Naive thymus-derived CD4-positive, alpha-beta T cell (primary cell): ENCODE measurements around the gene PLEKHH2. TPM values are rescaled to one million over a fixed set of nuclear protein-coding genes. Genes with fewer than 3 reads are reported as not detected.
"Not testable (repeated sequence)": the region's sequence is repeated elsewhere in the genome, so short reads cannot be mapped to it uniquely, and the experiment has no call there.

ENCODE experiments used
- ATAC-seq: fragments of 150-1000 bp; cut with Tn5 transposase; 2 replicates; pipeline ENCODE4 v1.10.0; 2021; ENCODE audit warnings: mild to moderate bottlenecking, moderate library complexity
- CTCF ChIA-PET: fragments of 350-600 bp; sonication (Branson Sonifier 250); formaldehyde crosslinking; loops from one replicate; lab custom pipeline; 2021; ENCODE audit warnings: antibody characterized with exemption; lab: Charles Lee
- POLR2A ChIA-PET: fragments of 350-600 bp; sonication (Branson Sonifier 250); formaldehyde crosslinking; loops from one replicate; lab custom pipeline; 2021; ENCODE audit warnings: antibody characterized with exemption, inconsistent platforms; lab: Charles Lee
- DNase-seq, 9 donors: peaks; one replicate each; pipeline versions ENCODE4 v3.0.0 to v3.0.0-alpha.2; 2020 to 2022; ENCODE audit warnings: mixed read lengths in 1 of 9
- H3K27ac ChIP-seq: one replicate; pipeline ENCODE4 v1.7.0; 2013; ENCODE audit warnings: mild to moderate bottlenecking, low read depth, low read length, moderate library complexity
- H3K27me3 ChIP-seq, 2 donors: one replicate each; pipeline ENCODE4 v1.7.0; 2013; ENCODE audit warnings: low read length in 2 of 2, mild to moderate bottlenecking in 2 of 2, moderate library complexity in 2 of 2; ENCODE audit not compliant: control insufficient read depth in 2 of 2, insufficient read depth in 2 of 2
- H3K36me3 ChIP-seq, 3 experiments: 1 replicate in 2 of 3; 2 replicates in 1 of 3; pipeline ENCODE4 v1.7.0; 2013; ENCODE audit warnings: low read length in 3 of 3, mild to moderate bottlenecking in 3 of 3, moderate library complexity in 1 of 3; ENCODE audit not compliant: insufficient read depth in 3 of 3, control insufficient read depth in 2 of 3
- H3K4me1 ChIP-seq, 2 donors: one replicate each; pipeline ENCODE4 v1.7.0; 2013; ENCODE audit warnings: low read length in 2 of 2, mild to moderate bottlenecking in 2 of 2, moderate library complexity in 1 of 2; ENCODE audit not compliant: control insufficient read depth in 2 of 2, insufficient read depth in 2 of 2
- H3K4me3 ChIP-seq: 2 replicates; pipeline ENCODE4 v1.7.0; 2013; ENCODE audit warnings: mild to moderate bottlenecking, low read length
- H3K9me3 ChIP-seq, 3 experiments: 1 replicate in 2 of 3; 2 replicates in 1 of 3; pipeline ENCODE4 v1.7.0; 2013; ENCODE audit warnings: low read length in 3 of 3; ENCODE audit not compliant: control insufficient read depth in 2 of 3
- H3K27ac Mint-ChIP-seq, 9 donors: one replicate each; pipeline ENCODE4 v1.8.0; 2020 to 2022; ENCODE audit warnings: mixed read lengths in 9 of 9, mild to moderate bottlenecking in 8 of 9, moderate library complexity in 5 of 9, inconsistent platforms in 2 of 9
- H3K27me3 Mint-ChIP-seq, 5 donors: one replicate each; pipeline ENCODE4 v1.8.0; 2021 to 2022; ENCODE audit warnings: mixed read lengths in 5 of 5, mild to moderate bottlenecking in 1 of 5
- H3K36me3 Mint-ChIP-seq, 5 donors: one replicate each; pipeline ENCODE4 v1.8.0; 2020 to 2022; ENCODE audit warnings: mixed read lengths in 5 of 5, mild to moderate bottlenecking in 3 of 5, inconsistent platforms in 1 of 5
- H3K4me1 Mint-ChIP-seq, 7 donors: one replicate each; pipeline ENCODE4 v1.8.0; 2020 to 2022; ENCODE audit warnings: mixed read lengths in 7 of 7, mild to moderate bottlenecking in 3 of 7, inconsistent platforms in 1 of 7
- H3K4me3 Mint-ChIP-seq, 10 donors: one replicate each; pipeline ENCODE4 v1.8.0; 2020 to 2022; ENCODE audit warnings: mild to moderate bottlenecking in 10 of 10, mixed read lengths in 10 of 10, moderate library complexity in 6 of 10, inconsistent platforms in 2 of 10
- H3K9me3 Mint-ChIP-seq, 11 donors: one replicate each; pipeline ENCODE4 v1.8.0; 2020 to 2022; ENCODE audit warnings: mixed read lengths in 11 of 11, mild to moderate bottlenecking in 4 of 11, inconsistent platforms in 1 of 11, moderate library complexity in 1 of 11
- intact Hi-C, 2 donors: fragments of 100-400 bp; cut with micrococcal nuclease; formaldehyde crosslinking; loops; one replicate each; pipeline ENCODE4 v1.15.1; 2023
- polyA plus RNA-seq, 2 donors: library from polyadenylated mRNA; unstranded; fragments of 300-500 nt; fragmentation: Illumina TruSeq; gene quantifications; one replicate each; pipeline ENCODE4 v1.2.3, GENCODE V29; 2021
- total RNA-seq, 6 experiments: library from RNA in 5 of 6; stranded (reverse) in 5 of 6; gene quantifications; 1 replicate in 5 of 6; 2 replicates in 1 of 6; pipeline ENCODE4 v1.2.3 and lab custom pipeline; 2021 to 2026

PLEKHH2 gene
- total and polyA plus RNA-seq, 7 experiments from 2014 or later: 0.02 to 2.8 (median 1.9) TPM; not detected in 1

DNA sequence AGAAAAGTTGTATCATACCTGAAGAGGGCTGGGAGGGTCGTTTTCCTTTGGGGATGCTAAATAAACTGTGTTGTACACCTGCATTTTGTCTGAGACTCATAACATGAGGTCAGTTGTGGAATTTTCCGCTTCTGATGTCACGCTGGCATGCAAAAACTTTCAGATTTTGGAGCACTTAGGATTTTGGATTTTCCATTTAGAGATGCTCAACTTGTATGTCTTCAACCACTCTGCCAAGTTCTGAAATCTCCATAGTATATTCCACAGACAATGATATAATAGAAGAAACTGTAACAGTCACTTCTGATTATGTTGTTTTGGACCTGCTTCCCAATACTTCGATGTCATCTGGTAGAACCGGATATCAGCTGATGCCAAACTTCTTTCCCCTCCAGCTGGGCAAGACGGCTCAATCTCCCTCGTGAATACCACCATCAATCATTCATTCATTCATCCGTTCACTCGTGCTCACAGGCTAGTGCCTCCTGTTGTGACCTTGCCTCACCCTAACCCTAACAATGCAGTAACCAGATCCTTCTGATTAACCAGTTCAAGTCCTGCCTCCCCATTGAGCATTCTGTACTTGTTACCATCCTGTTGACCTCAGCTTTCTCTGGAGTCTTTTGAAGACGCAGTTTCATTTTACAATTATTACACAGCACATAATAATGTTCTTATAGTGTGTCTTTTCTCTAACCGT is 5.3 kb upstream of the PLEKHH2 start:
- H3K4me3 ChIP-seq: no peak overlapping the region
- peaks cover 0 to 3% of the 10 kb centered on the region in 2 donors for H3K4me1 ChIP-seq
- ATAC-seq (no peak), DNase-seq (no peak)
- H3K9me3 Mint-ChIP-seq: peaks cover 0 to 6% (median 0%) of the 10 kb centered on the region in 11 donors
- no peaks in the 10 kb centered on the region for H3K36me3 ChIP-seq
- no peak overlapping the region for H3K4me3 Mint-ChIP-seq
- H3K4me1 Mint-ChIP-seq: peaks cover 4 to 13% (median 10%) of the 10 kb centered on the region in 7 donors
- H3K27me3 Mint-ChIP-seq: peaks cover 16 to 68% (median 36%) of the 10 kb centered on the region in 5 donors
- CTCF ChIA-PET: no interaction called here
- H3K27ac Mint-ChIP-seq: no peak overlapping the region
- POLR2A ChIA-PET: no interaction called here
- H3K9me3 ChIP-seq: no peaks in the 10 kb centered on the region
- H3K27me3 ChIP-seq: peaks cover 0 to 4% of the 10 kb centered on the region in 2 donors
- no peak overlapping the region for H3K27ac ChIP-seq
- no peaks in the 10 kb centered on the region for H3K36me3 Mint-ChIP-seq
- intact Hi-C loops: no loop called here

DNA sequence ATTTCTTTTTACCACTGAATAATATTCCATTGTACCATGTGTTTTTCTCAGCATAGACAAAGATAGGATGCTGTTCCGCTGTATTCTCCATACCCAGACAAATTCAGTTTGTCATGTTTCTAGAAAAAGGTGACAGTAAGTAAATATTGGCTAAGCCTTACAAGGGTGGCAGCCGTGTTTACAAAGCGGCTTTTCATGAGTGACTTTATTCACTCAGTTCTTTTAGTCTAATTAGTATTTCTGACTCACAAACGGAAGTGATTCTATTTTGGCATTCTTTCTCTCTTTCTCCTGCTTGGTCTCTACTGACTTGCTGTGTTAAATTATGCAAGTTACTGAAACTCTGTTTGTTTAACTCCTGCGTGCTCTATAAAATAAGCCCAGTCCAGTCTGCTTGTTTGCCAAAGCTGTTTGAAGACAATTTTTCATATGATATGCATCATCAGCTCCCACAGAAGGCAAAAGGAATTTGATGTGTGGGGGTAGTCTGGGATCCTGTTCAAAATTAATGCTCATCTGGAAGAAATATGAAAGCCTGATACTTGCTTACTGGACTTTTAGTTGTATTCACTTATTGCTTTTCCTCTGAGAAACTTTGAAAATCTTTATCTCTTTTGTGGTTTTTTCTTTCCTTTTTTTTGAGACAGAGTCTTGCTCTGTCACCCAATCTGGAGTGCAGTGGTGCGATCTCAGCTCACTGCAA is 2.3 kb upstream of the PLEKHH2 start:
- intact Hi-C loops: loop anchor here in 1 of 2 donors (5.0 kb wide), 1 partner anchor 143 kb away; no protein-coding TSS in a partner anchor
- H3K4me1 Mint-ChIP-seq: peaks cover 6 to 21% (median 19%) of the 10 kb centered on the region in 7 donors
- no peak overlapping the region for H3K4me3 Mint-ChIP-seq
- ATAC-seq: no peak
- H3K27me3 Mint-ChIP-seq: peaks cover 16 to 75% (median 37%) of the 10 kb centered on the region in 5 donors
- peaks cover 0 to 3% (median 0%) of the 10 kb centered on the region in 5 donors for H3K36me3 Mint-ChIP-seq
- Histone ChIP-seq H3K27ac (no peak overlapping the region), H3K36me3 (no peaks in the 10 kb centered on the region), H3K27me3 (peaks cover 0 to 4% of the 10 kb centered on the region in 2 donors), H3K4me1 (peaks cover 0 to 10% of the 10 kb centered on the region in 2 donors), H3K9me3 (no peaks in the 10 kb centered on the region), H3K4me3 (no peak overlapping the region)
- DNase-seq: no peak
- POLR2A ChIA-PET: no interaction called here
- H3K27ac Mint-ChIP-seq: no peak overlapping the region
- CTCF ChIA-PET: no interaction called here
- H3K9me3 Mint-ChIP-seq: peaks cover 0 to 11% (median 4%) of the 10 kb centered on the region in 11 donors

DNA sequence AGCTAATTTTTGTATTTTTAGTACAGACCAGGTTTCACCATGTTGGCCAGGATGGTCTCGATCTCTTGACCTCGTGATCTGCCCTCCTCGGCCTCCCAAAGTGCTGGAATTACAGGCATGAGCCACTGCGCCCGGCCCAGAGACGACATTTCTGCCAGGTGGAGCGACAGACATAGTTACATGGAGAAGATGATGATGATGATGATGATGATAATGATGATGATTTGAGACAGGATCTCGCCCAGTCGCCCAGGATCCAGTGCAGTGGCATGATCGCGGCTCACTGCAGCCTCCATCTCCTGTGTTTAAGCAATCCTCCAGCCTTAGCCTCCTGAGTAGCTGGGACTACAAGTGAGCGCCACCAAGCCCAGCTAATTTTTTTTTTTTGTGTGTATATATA is 907 bp upstream of the PLEKHH2 start:
- CTCF ChIA-PET: not testable (repeated sequence)
- POLR2A ChIA-PET: interaction anchor here (0.7 to 1.5 kb wide), 2 partner anchors 26 to 40 kb away, joined by 3 to 5 read pairs; no protein-coding TSS in a partner anchor
- intact Hi-C loops: loop anchor here (2.0 to 5.0 kb wide), 3 partner anchors 23 to 141 kb away; partner anchors contain the start of gene DYNC2LI1 (in 1 of the 2)

DNA sequence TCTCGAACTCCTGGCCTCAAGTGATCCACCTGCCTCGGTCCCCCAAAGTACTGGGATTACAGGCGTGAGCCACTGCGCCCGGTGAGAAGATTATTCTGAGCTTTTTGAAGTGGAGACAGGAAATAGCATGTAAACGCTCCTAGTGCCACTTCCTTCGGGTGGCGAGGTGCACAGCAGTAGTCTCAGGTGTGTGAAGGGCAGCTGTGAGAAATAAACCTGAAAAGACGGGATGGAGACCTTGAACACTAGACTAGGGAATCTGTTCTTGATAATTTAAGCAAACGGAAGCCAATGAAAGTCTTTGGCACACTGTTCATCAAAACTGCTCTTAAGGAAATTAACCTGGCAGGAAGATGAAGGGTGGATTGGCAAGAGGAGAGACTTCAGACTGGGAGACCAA is 439 bp upstream of the PLEKHH2 start:
- H3K4me1 Mint-ChIP-seq: peaks cover 6 to 21% (median 19%) of the 10 kb centered on the region in 7 donors
- no peaks in the 10 kb centered on the region for H3K36me3 ChIP-seq
- H3K27ac ChIP-seq: peak overlapping the region; percentile 56
- ChIA-PET POLR2A (interaction anchor here (1.5 kb wide), 1 partner anchor 40 kb away, joined by 3 read pairs; no protein-coding TSS in a partner anchor), CTCF (no interaction called here)
- DNase-seq (peak in 1 of 9 donors; percentile 11), ATAC-seq (peak; percentile 58)
- peak overlapping the region; percentile 10 to 90 (median 80) for H3K27ac Mint-ChIP-seq
- H3K4me1 ChIP-seq: peaks cover 0 to 10% of the 10 kb centered on the region in 2 donors
- peaks cover 0 to 3% (median 0%) of the 10 kb centered on the region in 5 donors for H3K36me3 Mint-ChIP-seq
- peaks cover 0 to 4% of the 10 kb centered on the region in 2 donors for H3K27me3 ChIP-seq
- intact Hi-C loops: loop anchor here (1.0 to 5.0 kb wide), 5 partner anchors 24 to 826 kb away; partner anchors contain the start of genes DYNC2LI1 (in 1 of the 2) and THADA (in 1 of the 2)
- H3K4me3 ChIP-seq: peak overlapping the region; percentile 93
- H3K9me3 Mint-ChIP-seq: peaks cover 0 to 18% (median 4%) of the 10 kb centered on the region in 11 donors
- H3K4me3 Mint-ChIP-seq: peak overlapping the region; percentile 87 to 100 (median 95)
- H3K9me3 ChIP-seq: no peaks in the 10 kb centered on the region
- peaks cover 16 to 61% (median 33%) of the 10 kb centered on the region in 5 donors for H3K27me3 Mint-ChIP-seq

More for the DNA sequence above, 907 bp upstream of the PLEKHH2 start:
- peak overlapping the region in 3 of 9 donors; percentile 80 to 89 (median 80) for H3K27ac Mint-ChIP-seq
- H3K36me3 ChIP-seq, H3K27ac ChIP-seq, H3K4me1 ChIP-seq, DNase-seq, H3K4me3 ChIP-seq, H3K27me3 ChIP-seq, H3K9me3 ChIP-seq, H3K36me3 Mint-ChIP-seq, ATAC-seq: not testable (repeated sequence)
- H3K4me3 Mint-ChIP-seq: peak overlapping the region; percentile 35 to 100 (median 91)
- peaks cover 0 to 18% (median 4%) of the 10 kb centered on the region in 11 donors for H3K9me3 Mint-ChIP-seq
- peaks cover 6 to 21% (median 19%) of the 10 kb centered on the region in 7 donors for H3K4me1 Mint-ChIP-seq
- H3K27me3 Mint-ChIP-seq: peaks cover 16 to 66% (median 35%) of the 10 kb centered on the region in 5 donors

DNA sequence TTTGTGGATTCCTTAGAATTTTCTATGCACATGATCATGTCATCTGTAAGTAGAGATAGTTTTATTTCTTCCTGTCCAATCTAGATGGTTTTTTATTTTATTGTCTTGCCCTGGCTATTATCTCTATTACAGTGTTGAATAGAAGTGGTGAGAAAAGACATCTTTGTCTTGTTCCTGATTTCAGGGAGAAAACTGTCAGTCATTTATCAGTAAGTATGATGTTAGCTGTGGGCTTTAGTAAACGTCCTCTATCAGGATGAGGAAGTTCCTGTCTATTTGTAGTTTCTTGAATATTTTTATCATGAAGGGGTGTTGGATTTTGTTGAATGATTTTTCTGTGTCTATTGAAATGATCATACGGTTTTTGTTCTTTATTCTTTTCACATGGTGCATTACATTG is 5.3 kb downstream of the PLEKHH2 start:
- POLR2A ChIA-PET: no interaction called here
- H3K36me3 ChIP-seq: no peaks in the 10 kb centered on the region
- no peak for ATAC-seq
- H3K27ac ChIP-seq: no peak overlapping the region
- Mint-ChIP-seq H3K27ac (no peak overlapping the region), H3K27me3 (peaks cover 0 to 32% (median 0%) of the 10 kb centered on the region in 5 donors), H3K4me3 (no peak overlapping the region), H3K36me3 (peaks cover 0 to 3% (median 0%) of the 10 kb centered on the region in 5 donors), H3K4me1 (peaks cover 0 to 8% (median 7%) of the 10 kb centered on the region in 7 donors), H3K9me3 (peaks cover 0 to 18% (median 4%) of the 10 kb centered on the region in 11 donors)
- H3K4me3 ChIP-seq: no peak overlapping the region
- H3K4me1 ChIP-seq: peaks cover 0 to 6% of the 10 kb centered on the region in 2 donors
- DNase-seq: no peak
- H3K9me3 ChIP-seq: no peaks in the 10 kb centered on the region
- CTCF ChIA-PET: no interaction called here
- intact Hi-C loops: no loop called here
- H3K27me3 ChIP-seq: no peaks in the 10 kb centered on the region

DNA sequence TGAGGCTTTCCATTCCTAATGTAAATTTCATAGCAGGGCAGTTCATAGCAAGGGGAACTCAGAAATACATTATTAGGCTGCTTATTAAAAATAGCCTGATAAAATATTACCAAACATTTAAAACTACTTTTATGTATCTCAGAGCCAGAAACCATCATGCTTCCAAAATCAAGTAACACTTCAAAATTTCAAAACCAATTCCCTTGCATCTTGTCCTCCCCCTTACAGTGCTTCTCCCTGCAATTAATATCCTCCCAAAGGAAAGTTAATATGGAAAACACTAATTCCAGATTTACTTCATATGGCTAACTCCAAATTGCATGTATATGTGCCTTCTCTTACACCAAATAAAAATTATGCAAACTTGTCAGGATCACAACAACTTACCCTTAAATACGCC is 6.6 kb downstream of the PLEKHH2 start:
- DNase-seq: no peak

More for the DNA sequence above, 6.6 kb downstream of the PLEKHH2 start:
- ChIA-PET POLR2A (no interaction called here), CTCF (no interaction called here)
- no peak for ATAC-seq
- H3K9me3 ChIP-seq: no peaks in the 10 kb centered on the region
- no peaks in the 10 kb centered on the region for H3K27me3 ChIP-seq
- Mint-ChIP-seq H3K36me3 (peaks cover 0 to 3% (median 0%) of the 10 kb centered on the region in 5 donors), H3K27ac (no peak overlapping the region), H3K4me3 (no peak overlapping the region), H3K27me3 (peaks cover 0 to 25% (median 0%) of the 10 kb centered on the region in 5 donors), H3K9me3 (peaks cover 0 to 18% (median 4%) of the 10 kb centered on the region in 11 donors), H3K4me1 (no peaks in the 10 kb centered on the region)
- no peaks in the 10 kb centered on the region for H3K36me3 ChIP-seq
- no peaks in the 10 kb centered on the region for H3K4me1 ChIP-seq
- H3K27ac ChIP-seq: no peak overlapping the region
- intact Hi-C loops: no loop called here
- no peak overlapping the region for H3K4me3 ChIP-seq
